ENCODE measurements around the gene DLG4. TPM values are rescaled to one million over a fixed set of nuclear protein-coding genes. Genes with fewer than 3 reads are reported as not detected.

The DLG4 gene
- total RNA-seq, 1 experiment from 2014 or later, result 38.3 TPM

- Histone ChIP-seq H3K4ac (ENCODE audit: low read depth, low read length) (no peak overlapping the region), H3K27me3 (ENCODE audit: insufficient read depth, low read length) (no peaks in the 10 kb centered on the region), H3K4me2 (ENCODE audit: insufficient read depth, insufficient read length, low read length) (no peak overlapping the region), H3K9me3 (ENCODE audit: control insufficient read depth, low read depth, low read length) (no peaks in the 10 kb centered on the region), H3K23ac (ENCODE audit: insufficient read length, low read depth, low read length) (no peak overlapping the region), H2AFZ (ENCODE audit: low read length) (no peak overlapping the region), H3K14ac (ENCODE audit: insufficient read depth, low read length) (no peak overlapping the region), H4K5ac (ENCODE audit: insufficient read length, low read depth, low read length) (no peak overlapping the region), H2BK120ac (ENCODE audit: low read depth, low read length, poor library complexity, severe bottlenecking) (no peak overlapping the region), H3K79me1 (ENCODE audit: insufficient read depth, low read depth, low read length, poor library complexity, severe bottlenecking) (no peaks in the 10 kb centered on the region), H3K18ac (ENCODE audit: insufficient read length, low read depth, low read length) (no peak overlapping the region), H2BK5ac (ENCODE audit: insufficient read length, low read length) (no peak overlapping the region), H3K79me2 (ENCODE audit: insufficient read depth, low read length) (peaks cover 8% of the 10 kb centered on the region; the same call in 1 of the 2 replicates), H2AK5ac (ENCODE audit: insufficient read length, low read length) (no peak overlapping the region), H3K9ac (ENCODE audit: extremely low read depth, insufficient read length, low read length) (no peak overlapping the region), H3K56ac (ENCODE audit: insufficient read length, low read depth, low read length) (no peak overlapping the region), H4K91ac (ENCODE audit: insufficient read length, low read depth, low read length) (no peak overlapping the region), H4K20me1 (ENCODE audit: control insufficient read depth, insufficient read depth, insufficient read length) (no peaks in the 10 kb centered on the region), H3K4me1 (ENCODE audit: insufficient read depth, low read length) (peaks cover 4% of the 10 kb centered on the region; the same call in 1 of the 2 replicates), H2BK20ac (ENCODE audit: low read depth, low read length, poor library complexity, severe bottlenecking) (no peak overlapping the region), H3K23me2 (ENCODE audit: insufficient read length, low read depth, low read length, poor library complexity, severe bottlenecking) (peaks cover 25% of the 10 kb centered on the region), H4K8ac (replicated peaks; ENCODE audit: insufficient read length, low read depth, low read length) (no peak overlapping the region), H3K27ac (ENCODE audit: insufficient read length, low read depth, low read length) (no peak overlapping the region), H2BK15ac (ENCODE audit: low read depth, low read length) (no peak overlapping the region), H3T11ph (ENCODE audit: low read length) (no peak overlapping the region), H2BK12ac (ENCODE audit: insufficient read length, low read depth, low read length) (no peak overlapping the region)
- peaks cover 0 to 4% of the 10 kb centered on the region in 2 experiments; a peak in 1 of 5 replicates for H3K9me3 Mint-ChIP-seq
- DNase-seq, result no peak
- peaks cover 22 to 35% of the 10 kb centered on the region in 2 experiments for H3K4me1 Mint-ChIP-seq
- H3K4me3 Mint-ChIP-seq, result peak overlapping the region; percentile 59 to 86
- peaks cover 19 to 57% (median 44%) of the 10 kb centered on the region in 3 experiments for H3K36me3 Mint-ChIP-seq (ENCODE audit: insufficient read depth in 1 of 3, low read depth in 3 of 3)
- no CpG with 5 or more reads among the region's 6 CpGs for WGBS (ENCODE audit: extremely low coverage, insufficient read length, low lambda C conversion rate)
- H3K27me3 Mint-ChIP-seq (ENCODE audit: low read depth), result peaks cover 2% of the 10 kb centered on the region
- peak overlapping the region in 1 of 3 experiments; percentile 88; a peak in 3 of 7 replicates for H3K27ac Mint-ChIP-seq
- TF ChIP-seq, protein P1, sequence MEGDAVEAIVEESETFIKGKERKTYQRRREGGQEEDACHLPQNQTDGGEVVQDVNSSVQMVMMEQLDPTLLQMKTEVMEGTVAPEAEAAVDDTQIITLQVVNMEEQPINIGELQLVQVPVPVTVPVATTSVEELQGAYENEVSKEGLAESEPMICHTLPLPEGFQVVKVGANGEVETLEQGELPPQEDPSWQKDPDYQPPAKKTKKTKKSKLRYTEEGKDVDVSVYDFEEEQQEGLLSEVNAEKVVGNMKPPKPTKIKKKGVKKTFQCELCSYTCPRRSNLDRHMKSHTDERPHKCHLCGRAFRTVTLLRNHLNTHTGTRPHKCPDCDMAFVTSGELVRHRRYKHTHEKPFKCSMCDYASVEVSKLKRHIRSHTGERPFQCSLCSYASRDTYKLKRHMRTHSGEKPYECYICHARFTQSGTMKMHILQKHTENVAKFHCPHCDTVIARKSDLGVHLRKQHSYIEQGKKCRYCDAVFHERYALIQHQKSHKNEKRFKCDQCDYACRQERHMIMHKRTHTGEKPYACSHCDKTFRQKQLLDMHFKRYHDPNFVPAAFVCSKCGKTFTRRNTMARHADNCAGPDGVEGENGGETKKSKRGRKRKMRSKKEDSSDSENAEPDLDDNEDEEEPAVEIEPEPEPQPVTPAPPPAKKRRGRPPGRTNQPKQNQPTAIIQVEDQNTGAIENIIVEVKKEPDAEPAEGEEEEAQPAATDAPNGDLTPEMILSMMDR (conservative IDR thresholded peaks at IDR 0.05), result no peak
Observed at GRCh38 chr17:7259555-7259889, 39.9 kb upstream of the DLG4 start.

Measured in H9 (cell line).